Keratinocyte (primary cell): ENCODE measurements around the gene MGAT3. TPM values are rescaled to one million over a fixed set of nuclear protein-coding genes. Genes with fewer than 3 reads are reported as not detected.

Experiments used
- DNase-seq: peaks from one replicate; pipeline ENCODE4 v3.0.0-alpha.2; 2011; ENCODE audit warnings: low read depth, missing footprints, low spot score
- FAIRE-seq: peaks from 2 replicates; lab custom pipeline; 2011; peaks lifted over from hg19 to GRCh38; lab: Jason Lieb, UNC
- H2AFZ ChIP-seq: 2 replicates; pipeline ENCODE4 v1.6.0; 2012; ENCODE audit warnings: low read length, control low read depth, inconsistent platforms; ENCODE audit not compliant: control insufficient read depth
- H3K27ac ChIP-seq: 2 replicates; pipeline ENCODE4 v1.5.1; 2011; ENCODE audit warnings: low read length; ENCODE audit not compliant: control insufficient read depth, insufficient read depth
- H3K27me3 ChIP-seq: 3 replicates; pipeline ENCODE4 v1.6.0; 2011; ENCODE audit warnings: low read length; ENCODE audit not compliant: control insufficient read depth, insufficient read depth; ENCODE audit errors: extremely low read depth
- H3K36me3 ChIP-seq, 2 experiments: 2 replicates in 1 of 2; 3 replicates in 1 of 2; pipeline ENCODE4 v1.5.1; 2011; ENCODE audit warnings: low read length in 2 of 2, mild to moderate bottlenecking in 1 of 2; ENCODE audit not compliant: control insufficient read depth in 2 of 2, insufficient read depth in 2 of 2; ENCODE audit errors: extremely low read depth in 1 of 2
- H3K4me1 ChIP-seq: 3 replicates; pipeline ENCODE4 v1.5.1; 2011; ENCODE audit warnings: low read length; ENCODE audit not compliant: control insufficient read depth, insufficient read depth; ENCODE audit errors: extremely low read depth
- H3K4me2 ChIP-seq: 3 replicates; pipeline ENCODE4 v1.6.0; 2011; ENCODE audit warnings: low read depth, low read length; ENCODE audit not compliant: control insufficient read depth, insufficient read depth; ENCODE audit errors: extremely low read depth
- H3K4me3 ChIP-seq, 3 experiments: fragments of 200-600 bp in 1 of 3; sonication (generic) in 1 of 3; 2 replicates in 2 of 3; 3 replicates in 1 of 3; pipeline ENCODE4 v1.5.1; 2011 to 2016; ENCODE audit warnings: low read length in 3 of 3, mild to moderate bottlenecking in 3 of 3, control low read depth in 2 of 3, inconsistent platforms in 1 of 3, low read depth in 1 of 3, mixed read lengths in 1 of 3, mixed run types in 1 of 3, moderate library complexity in 1 of 3; ENCODE audit not compliant: control insufficient read depth in 2 of 3, insufficient read depth in 2 of 3; ENCODE audit errors: extremely low read depth in 1 of 3
- H3K79me2 ChIP-seq: 2 replicates; pipeline ENCODE4 v1.6.0; 2012; ENCODE audit warnings: low read length; ENCODE audit not compliant: control insufficient read depth, insufficient read depth
- H3K9ac ChIP-seq: 3 replicates; pipeline ENCODE4 v1.6.0; 2011; ENCODE audit warnings: low read length; ENCODE audit not compliant: control insufficient read depth, insufficient read depth; ENCODE audit errors: extremely low read depth
- H3K9me1 ChIP-seq: 3 replicates; pipeline ENCODE4 v1.6.0; 2011; ENCODE audit warnings: low read length; ENCODE audit not compliant: control insufficient read depth, insufficient read depth; ENCODE audit errors: extremely low read depth
- H3K9me3 ChIP-seq: 2 replicates; pipeline ENCODE4 v1.5.1; 2012; ENCODE audit warnings: low read depth, low read length; ENCODE audit not compliant: control insufficient read depth
- H4K20me1 ChIP-seq: 3 replicates; pipeline ENCODE4 v1.6.0; 2011; ENCODE audit warnings: low read length; ENCODE audit not compliant: control insufficient read depth, insufficient read depth; ENCODE audit errors: extremely low read depth
- EZH2 ChIP-seq: IDR thresholded peaks from one replicate; pipeline ENCODE4 v1.6.1; 2012; ENCODE audit warnings: inconsistent platforms, mild to moderate bottlenecking, low read length, moderate library complexity
- dilution Hi-C: fragments of 300-500 bp; cut with MboI; formaldehyde crosslinking; loops from one replicate; pipeline ENCODE4 v1.7.0; 2020; ENCODE audit warnings: low sequenced_read_pairs; ENCODE audit not compliant: extremely low pct_ligation_motif_present
- polyA plus RNA-seq, 5 experiments: library from polyadenylated mRNA; depleted of rRNA in 3 of 5; stranded (reverse) in 3 of 5; stranded (forward) in 1 of 5; unstranded in 1 of 5; fragments of >200 nt; gene quantifications; 1 replicate in 1 of 5; 2 replicates in 3 of 5; 3 replicates in 1 of 5; pipeline versions ENCODE4 v1.2.1 to v1.2.3, GENCODE V29; 2011 to 2012; ENCODE audit warnings: missing spikeins in 2 of 5, low read depth in 1 of 5, low replicate concordance in 1 of 5
- TF ChIP-seq, protein P1 (sequence below), 3 experiments: IDR thresholded peaks in 1 of 3; conservative IDR thresholded peaks in 1 of 3; optimal IDR thresholded peaks in 1 of 3; 2 replicates in 2 of 3; 3 replicates in 1 of 3; pipeline versions ENCODE3 to v1.5.1; 2011; ENCODE audit warnings: low read length in 3 of 3, mild to moderate bottlenecking in 3 of 3, moderate library complexity in 2 of 3, control low read depth in 1 of 3, inconsistent platforms in 1 of 3; ENCODE audit not compliant: insufficient read depth in 2 of 3; ENCODE audit errors: extremely low read depth in 1 of 3

MGAT3 gene
- polyA plus RNA-seq, 1 donor (not counting 4 experiments of a cell fraction or from before 2014, with no cell fraction given): not detected

DNA sequence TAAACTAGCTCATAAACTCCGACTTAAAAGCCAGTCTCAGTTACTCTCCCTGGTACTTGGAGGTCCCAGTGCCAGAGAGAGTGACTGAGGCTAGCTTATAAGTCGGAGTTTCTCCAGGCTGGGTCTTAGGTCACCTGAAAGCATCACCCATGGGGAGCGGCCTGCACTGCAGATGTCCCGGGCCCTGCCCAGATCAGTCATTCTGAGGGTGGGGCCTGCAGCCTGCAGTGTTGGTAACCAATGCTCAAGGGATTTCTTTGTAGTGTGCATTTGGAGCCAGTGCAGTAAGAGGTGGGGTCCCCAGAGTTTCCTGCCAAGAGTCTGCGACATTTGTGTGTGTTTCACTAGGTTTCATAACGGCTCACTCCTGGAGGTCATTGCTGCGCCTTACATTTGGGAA is 42.4 kb upstream of the MGAT3 start:
- Histone ChIP-seq H3K4me3 (no peak overlapping the region), H3K9ac (no peak overlapping the region), H3K27me3 (no peaks in the 10 kb centered on the region), H3K9me3 (no peaks in the 10 kb centered on the region), H3K27ac (no peak overlapping the region), H3K9me1 (no peaks in the 10 kb centered on the region), H2AFZ (no peak overlapping the region), H3K4me1 (no peaks in the 10 kb centered on the region), H3K36me3 (peaks cover 16 to 20% of the 10 kb centered on the region in 2 experiments), H3K4me2 (no peak overlapping the region), H4K20me1 (no peaks in the 10 kb centered on the region), H3K79me2 (peaks cover 3% of the 10 kb centered on the region)
- DNase-seq (no peak), FAIRE-seq (no peak)
- dilution Hi-C loops: no loop called here
- TF ChIP-seq, protein P1, sequence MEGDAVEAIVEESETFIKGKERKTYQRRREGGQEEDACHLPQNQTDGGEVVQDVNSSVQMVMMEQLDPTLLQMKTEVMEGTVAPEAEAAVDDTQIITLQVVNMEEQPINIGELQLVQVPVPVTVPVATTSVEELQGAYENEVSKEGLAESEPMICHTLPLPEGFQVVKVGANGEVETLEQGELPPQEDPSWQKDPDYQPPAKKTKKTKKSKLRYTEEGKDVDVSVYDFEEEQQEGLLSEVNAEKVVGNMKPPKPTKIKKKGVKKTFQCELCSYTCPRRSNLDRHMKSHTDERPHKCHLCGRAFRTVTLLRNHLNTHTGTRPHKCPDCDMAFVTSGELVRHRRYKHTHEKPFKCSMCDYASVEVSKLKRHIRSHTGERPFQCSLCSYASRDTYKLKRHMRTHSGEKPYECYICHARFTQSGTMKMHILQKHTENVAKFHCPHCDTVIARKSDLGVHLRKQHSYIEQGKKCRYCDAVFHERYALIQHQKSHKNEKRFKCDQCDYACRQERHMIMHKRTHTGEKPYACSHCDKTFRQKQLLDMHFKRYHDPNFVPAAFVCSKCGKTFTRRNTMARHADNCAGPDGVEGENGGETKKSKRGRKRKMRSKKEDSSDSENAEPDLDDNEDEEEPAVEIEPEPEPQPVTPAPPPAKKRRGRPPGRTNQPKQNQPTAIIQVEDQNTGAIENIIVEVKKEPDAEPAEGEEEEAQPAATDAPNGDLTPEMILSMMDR (optimal IDR thresholded peaks at IDR 0.05 in 1 of 3, IDR thresholded peaks at IDR 0.05 in 1 of 3, conservative IDR thresholded peaks at IDR 0.05 in 1 of 3; ENCODE audit: extremely low read depth in 1 of 3, insufficient read depth in 2 of 3, low read length in 3 of 3): no peak
- no peak for TF ChIP-seq EZH2

DNA sequence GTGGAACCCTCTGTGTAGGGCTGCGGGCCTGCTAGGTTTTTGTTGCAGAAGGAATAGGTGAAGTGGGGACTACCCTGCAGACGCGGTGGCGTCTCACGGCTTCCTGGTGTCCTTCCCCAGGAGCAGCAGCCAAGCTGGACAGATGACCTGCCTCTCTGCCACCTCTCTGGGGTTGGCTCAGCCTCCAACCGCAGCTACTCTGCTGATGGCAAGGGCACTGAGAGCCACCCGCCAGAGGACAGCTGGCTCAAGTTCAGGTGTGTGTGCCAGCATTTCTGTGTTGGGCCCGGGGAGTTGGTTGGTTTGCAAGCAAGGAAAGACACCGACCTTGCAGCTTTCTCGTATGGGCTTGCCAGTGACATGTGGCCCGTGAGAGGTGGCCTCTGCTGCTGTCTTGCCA is 41.9 kb upstream of the MGAT3 start:
- no peak overlapping the region for H3K4me3 ChIP-seq
- DNase-seq (no peak), FAIRE-seq (no peak)
- H3K4me1 ChIP-seq: no peaks in the 10 kb centered on the region
- H4K20me1 ChIP-seq: no peaks in the 10 kb centered on the region
- no peak overlapping the region for H3K4me2 ChIP-seq
- no peak overlapping the region for H3K9ac ChIP-seq
- no peak overlapping the region for H2AFZ ChIP-seq
- dilution Hi-C loops: no loop called here
- H3K36me3 ChIP-seq: peaks cover 21 to 23% of the 10 kb centered on the region in 2 experiments
- no peaks in the 10 kb centered on the region for H3K79me2 ChIP-seq
- no peak overlapping the region for H3K27ac ChIP-seq
- no peaks in the 10 kb centered on the region for H3K9me1 ChIP-seq
- TF ChIP-seq, protein P1 (optimal IDR thresholded peaks at IDR 0.05 in 1 of 3, IDR thresholded peaks at IDR 0.05 in 1 of 3, conservative IDR thresholded peaks at IDR 0.05 in 1 of 3; ENCODE audit: extremely low read depth in 1 of 3, insufficient read depth in 2 of 3, low read length in 3 of 3): no peak
- TF ChIP-seq EZH2: no peak
- H3K27me3 ChIP-seq: no peaks in the 10 kb centered on the region
- no peaks in the 10 kb centered on the region for H3K9me3 ChIP-seq
